Measurements from ENCODE around the gene SIGLEC7. TPM values are rescaled to one million over a fixed set of nuclear protein-coding genes. Genes with fewer than 3 reads are reported as not detected.
A peak's percentile ranks its signal among the peaks of the same experiment; 100 is the strongest.

Gene SIGLEC7
- total and polyA plus RNA-seq, 9 donors = 0.38 to 3.7 (median 1.5) TPM; not detected in 2

DNA sequence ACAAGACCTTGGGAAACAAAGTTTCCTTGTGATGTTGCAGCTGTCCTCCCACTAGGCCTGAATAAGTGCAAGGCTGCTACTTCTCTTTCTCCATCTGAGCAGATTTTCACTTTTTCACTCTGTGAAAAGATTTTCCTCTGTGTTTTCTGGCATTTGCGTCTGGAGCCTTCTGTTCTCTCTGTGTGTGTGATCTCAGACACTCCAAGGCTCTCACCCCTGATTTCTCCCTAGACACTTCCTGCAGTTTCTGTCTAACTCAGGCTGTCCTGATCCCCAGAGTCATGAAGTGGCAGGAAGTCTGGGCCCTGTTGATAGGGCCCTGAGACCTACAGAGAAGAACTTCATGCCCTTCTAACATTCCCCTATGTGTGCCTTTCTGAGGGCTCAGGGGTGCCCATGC is 37.2 kb downstream of the SIGLEC7 start:
- Histone ChIP-seq H3K27ac (no peak overlapping the region), H3K27me3 (no peaks in the 10 kb centered on the region), H3K9me3 (no peaks in the 10 kb centered on the region), H3K36me3 (no peaks in the 10 kb centered on the region), H3K4me1 (ENCODE audit: insufficient read depth) (no peaks in the 10 kb centered on the region), H3K4me3 (no peak overlapping the region)
- no peak for DNase-seq
- intact Hi-C loops (cut with DNase I) = loop anchor here in 2 of 4 donors (5.0 to 10.0 kb wide), 3 partner anchors 162 to 254 kb away; partner anchors contain the start of gene KLK10 (in 1 of the 2)
- TF ChIP-seq POLR2A (IDR thresholded peaks at IDR 0.05) = no peak
- 0 to 9% (median 3%) methylated on average over 1 of the region's 1 CpG for WGBS, 3 donors

DNA sequence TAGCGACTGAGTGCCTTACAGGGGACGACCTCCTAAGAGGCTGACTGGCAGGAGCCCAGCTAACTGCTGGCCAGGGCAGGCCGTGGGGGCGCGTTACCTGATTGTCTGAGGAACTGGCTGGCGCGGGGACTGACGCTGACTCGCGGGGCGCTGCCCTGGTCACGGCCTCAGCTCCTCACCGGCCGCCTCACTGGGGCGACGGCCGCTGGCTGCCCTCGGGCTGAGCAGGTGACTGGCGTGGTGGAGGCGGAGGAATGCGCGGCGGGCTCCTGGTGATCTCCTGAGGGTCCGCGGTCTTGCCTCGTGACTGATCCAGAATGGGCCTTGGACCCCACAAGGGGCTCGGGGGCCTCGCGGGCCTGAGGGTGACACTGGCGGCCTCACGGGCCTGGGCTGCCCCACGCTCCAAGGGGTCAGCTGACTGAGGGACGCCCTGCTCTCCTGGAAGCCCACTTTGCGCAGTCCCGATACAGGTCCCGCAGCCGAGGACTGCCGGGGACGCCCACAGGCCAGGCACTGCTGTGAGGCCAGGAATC is 39.3 kb downstream of the SIGLEC7 start:
- no peak for TF ChIP-seq POLR2A (IDR thresholded peaks at IDR 0.05)
- no peaks in the 10 kb centered on the region for H3K4me1 ChIP-seq (ENCODE audit: insufficient read depth)
- no peak overlapping the region for H3K4me3 ChIP-seq
- WGBS, 3 donors = 90 to 95% (median 95%) methylated on average over 39 of the region's 39 CpGs
- no peaks in the 10 kb centered on the region for H3K36me3 ChIP-seq
- H3K9me3 ChIP-seq = no peaks in the 10 kb centered on the region
- H3K27me3 ChIP-seq = no peaks in the 10 kb centered on the region
- no peak overlapping the region for H3K27ac ChIP-seq
- no peak for DNase-seq
- intact Hi-C loops (cut with DNase I) = no loop called here

DNA sequence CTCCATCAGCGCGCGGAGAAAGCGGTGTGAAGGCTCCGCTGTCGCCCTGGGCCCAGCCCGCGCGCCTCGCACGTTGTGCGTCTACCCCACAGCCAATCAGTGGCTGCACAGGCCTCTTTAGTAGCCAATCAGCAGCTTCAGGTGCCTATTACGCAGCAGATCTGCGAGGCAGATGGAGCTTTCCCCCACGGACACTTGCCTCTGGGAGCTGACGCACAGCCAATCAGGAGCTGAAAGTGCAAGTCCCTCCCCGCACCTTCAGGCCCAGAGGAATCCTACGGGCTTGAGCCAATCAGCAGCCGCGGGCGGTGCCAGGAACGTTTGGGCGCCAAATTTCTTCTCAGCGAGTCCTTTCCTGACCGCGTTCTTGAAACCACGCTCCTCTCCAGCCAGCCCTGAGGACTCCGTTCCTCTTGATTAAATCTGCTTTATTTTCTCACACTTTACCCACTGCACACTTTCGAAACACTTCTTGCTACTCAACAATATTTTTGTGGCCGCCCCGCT is 39.9 kb downstream of the SIGLEC7 start:
- intact Hi-C loops (cut with DNase I) = no loop called here
- H3K9me3 ChIP-seq = no peaks in the 10 kb centered on the region
- no peaks in the 10 kb centered on the region for H3K4me1 ChIP-seq (ENCODE audit: insufficient read depth)
- no peaks in the 10 kb centered on the region for H3K36me3 ChIP-seq
- H3K4me3 ChIP-seq = no peak overlapping the region
- H3K27me3 ChIP-seq = no peaks in the 10 kb centered on the region
- H3K27ac ChIP-seq = no peak overlapping the region
- peak in 2 of 5 donors; percentile 23 to 50 for DNase-seq
- TF ChIP-seq EP300 (IDR thresholded peaks at IDR 0.05) (no peak), POLR2A (IDR thresholded peaks at IDR 0.05) (no peak)
- TF ChIP-seq, protein P1, sequence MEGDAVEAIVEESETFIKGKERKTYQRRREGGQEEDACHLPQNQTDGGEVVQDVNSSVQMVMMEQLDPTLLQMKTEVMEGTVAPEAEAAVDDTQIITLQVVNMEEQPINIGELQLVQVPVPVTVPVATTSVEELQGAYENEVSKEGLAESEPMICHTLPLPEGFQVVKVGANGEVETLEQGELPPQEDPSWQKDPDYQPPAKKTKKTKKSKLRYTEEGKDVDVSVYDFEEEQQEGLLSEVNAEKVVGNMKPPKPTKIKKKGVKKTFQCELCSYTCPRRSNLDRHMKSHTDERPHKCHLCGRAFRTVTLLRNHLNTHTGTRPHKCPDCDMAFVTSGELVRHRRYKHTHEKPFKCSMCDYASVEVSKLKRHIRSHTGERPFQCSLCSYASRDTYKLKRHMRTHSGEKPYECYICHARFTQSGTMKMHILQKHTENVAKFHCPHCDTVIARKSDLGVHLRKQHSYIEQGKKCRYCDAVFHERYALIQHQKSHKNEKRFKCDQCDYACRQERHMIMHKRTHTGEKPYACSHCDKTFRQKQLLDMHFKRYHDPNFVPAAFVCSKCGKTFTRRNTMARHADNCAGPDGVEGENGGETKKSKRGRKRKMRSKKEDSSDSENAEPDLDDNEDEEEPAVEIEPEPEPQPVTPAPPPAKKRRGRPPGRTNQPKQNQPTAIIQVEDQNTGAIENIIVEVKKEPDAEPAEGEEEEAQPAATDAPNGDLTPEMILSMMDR (IDR thresholded peaks at IDR 0.05) = no peak
- WGBS, 3 donors = 62 to 80% (median 65%) methylated on average over 31 of the region's 31 CpGs

DNA sequence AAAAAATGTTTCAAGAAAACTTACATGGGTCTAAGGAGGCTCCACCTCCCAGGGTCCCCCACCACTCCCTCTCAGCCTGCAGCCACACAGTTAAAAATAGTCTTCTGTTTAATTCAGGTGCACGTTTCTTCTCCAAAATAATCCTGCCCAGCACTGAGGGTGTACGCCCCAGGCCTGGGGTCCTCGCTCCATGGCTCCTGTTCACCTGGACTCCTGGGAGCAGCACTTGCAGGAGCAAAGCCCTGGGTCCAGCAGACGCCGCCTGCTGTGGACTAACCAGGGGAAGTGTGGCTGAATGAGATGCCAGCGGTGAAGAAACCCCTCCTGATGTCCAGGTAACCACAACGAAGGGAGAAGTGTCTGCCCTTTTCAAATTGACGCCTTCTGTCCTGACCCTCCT is 41.5 kb downstream of the SIGLEC7 start:
- Histone ChIP-seq H3K36me3 (no peaks in the 10 kb centered on the region), H3K27me3 (no peaks in the 10 kb centered on the region), H3K4me3 (no peak overlapping the region), H3K27ac (no peak overlapping the region), H3K9me3 (no peaks in the 10 kb centered on the region), H3K4me1 (ENCODE audit: insufficient read depth) (no peaks in the 10 kb centered on the region)
- no peak for DNase-seq
- no peak for TF ChIP-seq POLR2A (IDR thresholded peaks at IDR 0.05)
- no peak for TF ChIP-seq EP300 (IDR thresholded peaks at IDR 0.05)
- TF ChIP-seq, protein P1 (IDR thresholded peaks at IDR 0.05) = no peak
- intact Hi-C loops (cut with DNase I) = no loop called here
- 77 to 81% (median 78%) methylated on average over 8 of the region's 8 CpGs for WGBS, 3 donors

DNA sequence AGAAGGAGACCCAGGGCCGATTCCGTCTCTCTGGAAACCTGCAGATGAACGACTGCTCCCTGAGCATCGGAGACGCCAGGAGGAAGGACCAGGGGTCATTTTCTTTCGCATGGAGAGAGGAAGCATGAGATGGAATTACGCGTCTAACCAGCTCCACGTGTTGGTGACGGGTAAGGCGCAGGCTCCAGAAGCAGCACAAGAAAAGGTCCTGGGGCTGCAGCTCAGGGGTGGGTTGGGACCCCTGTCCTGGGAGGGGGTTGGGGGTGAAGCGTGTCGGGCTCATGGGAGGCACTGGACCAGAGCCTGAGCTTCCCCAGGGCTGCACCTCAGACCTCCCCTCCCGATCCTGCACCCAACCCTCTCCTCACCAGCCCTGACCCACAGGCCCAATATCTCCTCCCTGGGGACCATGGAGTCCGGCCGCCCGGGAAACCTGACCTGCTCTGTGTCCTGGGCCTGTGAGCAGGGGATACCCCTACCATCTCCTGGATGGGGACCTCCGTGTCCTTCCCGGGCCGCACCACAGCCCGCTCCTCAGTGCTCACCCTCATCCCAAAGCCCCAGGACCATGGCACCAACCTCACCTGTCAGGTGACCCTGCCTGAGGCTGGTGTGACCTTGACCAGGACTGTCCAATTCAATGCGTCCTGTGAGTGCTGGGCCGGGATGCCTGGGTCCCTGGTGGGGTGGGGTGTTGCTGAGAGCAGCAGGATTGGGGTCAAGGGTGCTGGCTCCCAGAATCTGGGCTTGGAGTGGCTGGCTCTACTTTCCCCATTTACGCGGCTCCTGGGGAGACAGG is 43.2 kb downstream of the SIGLEC7 start:
- no peaks in the 10 kb centered on the region for H3K27me3 ChIP-seq
- H3K9me3 ChIP-seq = no peaks in the 10 kb centered on the region
- no peak overlapping the region for H3K27ac ChIP-seq
- intact Hi-C loops (cut with DNase I) = no loop called here
- WGBS, 3 donors = 79 to 85% (median 83%) methylated on average over 21 to 25 of the region's 25 CpGs
- H3K36me3 ChIP-seq = no peaks in the 10 kb centered on the region
- DNase-seq = no peak
- no peak overlapping the region for H3K4me3 ChIP-seq
- H3K4me1 ChIP-seq (ENCODE audit: insufficient read depth) = no peaks in the 10 kb centered on the region
- TF ChIP-seq EP300 (IDR thresholded peaks at IDR 0.05) (no peak), POLR2A (IDR thresholded peaks at IDR 0.05) (no peak)
- TF ChIP-seq, protein P1 (IDR thresholded peaks at IDR 0.05) = no peak
